Measurements from ENCODE around the gene TSC22D4. TPM values are rescaled to one million over a fixed set of nuclear protein-coding genes. Genes with fewer than 3 reads are reported as not detected.
A peak's percentile ranks its signal among the peaks of the same experiment; 100 is the strongest.

Gene TSC22D4
- total RNA-seq, 2 experiments from 2014 or later: 113 to 128 TPM

- Mint-ChIP-seq H3K27me3 (peaks cover 4% of the 10 kb centered on the region), H3K4me1 (peaks cover 24% of the 10 kb centered on the region), H3K9me3 (no peaks in the 10 kb centered on the region), H3K27ac (no peak overlapping the region), H3K36me3 (ENCODE audit: low read depth) (no peaks in the 10 kb centered on the region), H3K4me3 (no peak overlapping the region)
- peak; percentile 70 for DNase-seq
- POLR2A ChIA-PET: no interaction called here
- CTCF ChIA-PET: interaction anchor here (2.7 kb wide), 1 partner anchor 9 kb away, joined by 12 read pairs; the partner anchor contains the start of gene TSC22D4
Measured at GRCh38 chr7:100489824-100490223, 10.8 kb upstream of the TSC22D4 start.

- Mint-ChIP-seq H3K36me3 (ENCODE audit: low read depth) (no peaks in the 10 kb centered on the region), H3K4me1 (peaks cover 26% of the 10 kb centered on the region), H3K27me3 (peaks cover 3% of the 10 kb centered on the region), H3K27ac (no peak overlapping the region), H3K4me3 (no peak overlapping the region), H3K9me3 (no peaks in the 10 kb centered on the region)
- no peak for DNase-seq
- CTCF ChIA-PET: interaction anchor here (2.7 kb wide), 1 partner anchor 9 kb away, joined by 12 read pairs; the partner anchor contains the start of gene TSC22D4
- POLR2A ChIA-PET: no interaction called here
Measured at GRCh38 chr7:100489121-100489520, 10.1 kb upstream of the TSC22D4 start.

DNA sequence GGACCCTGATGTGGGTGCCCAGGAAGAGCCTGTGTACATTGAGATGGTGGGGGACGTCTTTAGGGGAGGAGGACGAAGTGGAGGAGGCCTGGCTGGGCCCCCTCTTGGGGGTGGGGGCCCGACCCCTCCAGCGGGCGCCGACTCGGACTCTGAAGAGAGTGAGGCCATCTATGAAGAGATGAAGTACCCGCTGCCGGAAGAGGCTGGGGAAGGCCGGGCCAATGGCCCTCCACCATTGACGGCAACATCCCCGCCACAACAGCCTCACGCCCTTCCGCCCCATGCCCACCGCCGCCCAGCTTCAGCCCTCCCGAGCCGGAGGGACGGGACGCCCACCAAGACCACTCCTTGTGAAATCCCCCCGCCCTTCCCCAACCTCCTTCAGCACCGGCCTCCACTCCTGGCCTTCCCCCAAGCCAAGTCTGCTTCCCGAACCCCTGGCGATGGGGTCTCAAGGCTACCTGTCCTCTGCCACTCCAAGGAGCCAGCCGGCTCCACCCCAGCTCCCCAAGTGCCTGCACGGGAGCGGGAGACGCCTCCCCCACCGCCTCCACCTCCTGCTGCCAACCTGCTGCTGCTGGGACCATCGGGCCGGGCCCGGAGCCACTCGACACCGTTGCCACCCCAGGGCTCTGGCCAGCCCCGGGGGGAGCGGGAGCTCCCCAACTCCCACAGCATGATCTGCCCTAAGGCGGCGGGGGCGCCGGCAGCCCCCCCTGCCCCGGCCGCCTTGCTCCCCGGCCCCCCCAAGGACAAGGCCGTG, 9.5 kb upstream of the TSC22D4 start:
- Mint-ChIP-seq H3K4me1 (peaks cover 23% of the 10 kb centered on the region), H3K27me3 (peaks cover 3% of the 10 kb centered on the region), H3K27ac (no peak overlapping the region), H3K9me3 (no peaks in the 10 kb centered on the region), H3K4me3 (no peak overlapping the region), H3K36me3 (ENCODE audit: low read depth) (no peaks in the 10 kb centered on the region)
- POLR2A ChIA-PET: no interaction called here
- no peak for DNase-seq
- CTCF ChIA-PET: interaction anchor here (2.7 kb wide), 1 partner anchor 8 kb away, joined by 12 read pairs; the partner anchor contains the start of gene TSC22D4

DNA sequence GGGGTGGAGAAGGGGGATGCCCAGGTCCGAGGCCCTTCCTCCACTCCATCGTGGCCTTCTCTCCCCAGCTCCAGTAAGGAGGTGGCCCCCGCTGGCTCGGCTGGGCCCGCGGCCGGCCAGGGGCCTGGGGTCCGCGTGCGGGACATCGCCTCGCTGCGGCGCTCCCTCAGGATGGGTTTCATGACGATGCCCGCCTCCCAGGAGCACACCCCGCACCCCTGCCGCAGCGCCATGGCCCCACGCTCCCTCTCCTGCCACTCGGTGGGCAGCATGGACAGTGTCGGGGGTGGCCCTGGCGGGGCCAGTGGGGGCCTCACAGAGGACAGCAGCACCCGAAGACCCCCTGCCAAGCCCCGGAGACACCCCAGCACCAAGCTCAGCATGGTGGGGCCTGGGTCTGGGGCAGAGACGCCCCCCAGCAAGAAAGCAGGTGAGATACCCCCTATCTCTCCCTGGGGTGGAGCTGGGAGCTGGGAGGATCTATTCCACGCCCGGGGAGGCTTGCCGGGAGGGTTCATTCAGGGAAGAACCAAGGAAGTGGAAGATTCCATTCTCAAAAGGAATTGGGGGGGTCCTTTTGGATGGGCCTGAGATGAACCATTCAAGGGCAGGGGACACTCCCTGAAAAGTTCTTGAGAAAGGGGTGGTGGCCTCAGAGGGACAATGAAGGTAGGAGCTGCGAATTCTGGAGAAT, 7.9 kb upstream of the TSC22D4 start:
- Mint-ChIP-seq H3K27ac (no peak overlapping the region), H3K9me3 (no peaks in the 10 kb centered on the region), H3K27me3 (no peaks in the 10 kb centered on the region), H3K4me3 (no peak overlapping the region), H3K36me3 (ENCODE audit: low read depth) (no peaks in the 10 kb centered on the region), H3K4me1 (peaks cover 20% of the 10 kb centered on the region)
- POLR2A ChIA-PET: interaction anchor here (0.6 kb wide), 1 partner anchor 29 kb away, joined by 7 read pairs; no protein-coding TSS in a partner anchor
- DNase-seq: no peak
- CTCF ChIA-PET: interaction anchor here (0.5 to 1.1 kb wide), 3 partner anchors 17 to 642 kb away, joined by 3 to 6 read pairs (median 4); no protein-coding TSS in a partner anchor

- H3K9me3 Mint-ChIP-seq: no peaks in the 10 kb centered on the region
- POLR2A ChIA-PET: no interaction called here
Measured at GRCh38 chr7:100486111-100486636, 7.2 kb upstream of the TSC22D4 start.

DNA sequence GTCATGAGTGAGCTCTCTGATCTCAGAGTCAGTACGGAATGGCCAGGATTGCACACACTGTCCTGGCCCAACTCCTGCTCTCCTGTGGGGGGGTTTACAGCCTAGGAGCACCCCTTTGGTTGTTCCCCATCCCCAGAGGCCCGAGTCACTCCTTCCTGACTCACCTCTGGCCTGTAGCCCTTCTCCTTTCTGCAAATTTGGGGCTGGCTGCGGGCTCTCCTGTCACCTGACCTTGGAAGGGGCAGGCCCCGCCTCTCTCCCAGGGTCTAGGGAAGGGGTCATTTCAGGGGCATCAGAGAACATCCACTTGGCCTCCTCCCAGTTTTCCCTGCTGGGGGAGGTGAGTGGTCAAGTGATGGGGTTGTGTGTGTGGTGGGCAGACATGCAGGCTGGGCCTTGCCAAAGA, 6.5 kb upstream of the TSC22D4 start:
- peaks cover 24% of the 10 kb centered on the region for H3K4me1 Mint-ChIP-seq
- ChIA-PET CTCF (interaction anchor here (1.1 to 1.4 kb wide), 4 partner anchors 8 to 81 kb away, joined by 3 to 4 read pairs (median 4); no protein-coding TSS in a partner anchor), POLR2A (no interaction called here)
- H3K36me3 Mint-ChIP-seq (ENCODE audit: low read depth): no peaks in the 10 kb centered on the region
- no peak for DNase-seq
- no peak overlapping the region for H3K4me3 Mint-ChIP-seq
- no peaks in the 10 kb centered on the region for H3K27me3 Mint-ChIP-seq
- H3K9me3 Mint-ChIP-seq: no peaks in the 10 kb centered on the region
- H3K27ac Mint-ChIP-seq: peak overlapping the region; percentile 9

More at GRCh38 chr7:100486111-100486636, 7.2 kb upstream of the TSC22D4 start:
- no peak overlapping the region for H3K4me3 Mint-ChIP-seq
- DNase-seq: no peak
- CTCF ChIA-PET: interaction anchor here (0.5 to 1.2 kb wide), 2 partner anchors 81 to 641 kb away, joined by 4 to 6 read pairs; no protein-coding TSS in a partner anchor
- H3K27me3 Mint-ChIP-seq: no peaks in the 10 kb centered on the region
- no peaks in the 10 kb centered on the region for H3K36me3 Mint-ChIP-seq (ENCODE audit: low read depth)
- peaks cover 24% of the 10 kb centered on the region for H3K4me1 Mint-ChIP-seq
- no peak overlapping the region for H3K27ac Mint-ChIP-seq

- no peak overlapping the region for H3K27ac Mint-ChIP-seq
- POLR2A ChIA-PET: no interaction called here
Measured at GRCh38 chr7:100484673-100485045, 5.6 kb upstream of the TSC22D4 start.

DNA sequence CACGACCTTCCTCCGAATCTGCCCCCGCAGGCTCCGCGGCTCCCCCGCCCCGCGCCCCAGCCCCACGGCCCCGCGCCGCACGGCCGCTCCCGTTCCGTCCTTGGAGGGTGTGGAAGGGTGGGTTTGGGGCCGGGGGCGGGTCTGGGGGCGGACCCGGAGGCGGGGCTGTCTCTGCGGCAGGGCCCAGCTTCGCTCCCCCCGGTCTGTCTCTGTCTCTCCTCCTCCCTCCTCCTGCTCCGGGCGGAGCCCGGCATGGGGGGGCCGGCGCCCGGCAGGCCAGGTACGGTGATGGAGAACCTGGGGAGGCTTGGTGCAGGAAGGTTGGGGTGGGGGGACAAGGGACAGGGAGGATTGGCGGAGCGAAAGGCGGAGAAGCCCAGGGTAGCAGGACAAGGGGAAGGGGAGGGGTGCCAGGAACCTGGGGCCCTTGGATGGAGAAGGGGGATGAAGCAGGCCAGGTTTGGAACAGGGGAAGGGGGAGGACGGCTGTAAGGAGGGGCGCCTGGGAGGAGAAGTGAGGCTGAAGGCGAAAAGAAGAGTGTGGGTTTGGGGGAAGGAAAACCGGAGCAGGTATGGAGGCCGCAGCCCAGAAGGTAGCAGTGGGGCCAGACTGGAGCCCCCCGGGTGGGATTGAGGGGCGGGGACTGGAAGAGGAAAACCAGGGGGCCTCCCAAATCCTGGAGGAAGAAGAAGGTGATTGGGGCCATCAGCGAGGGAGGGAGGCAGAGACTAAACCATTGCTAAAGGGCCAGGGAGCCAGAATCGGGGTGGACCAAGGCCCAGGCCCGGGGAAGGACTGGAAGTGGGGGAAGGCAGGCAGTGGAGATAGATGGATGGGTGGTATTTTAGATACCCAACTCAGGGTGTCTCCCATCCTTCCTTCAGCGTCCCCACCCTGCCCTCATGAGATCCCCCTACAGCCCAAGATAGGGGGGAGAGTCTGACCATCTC, 5.0 kb upstream of the TSC22D4 start, which contains the start of gene NYAP1:
Gene NYAP1, plus strand, starts transcription at position 206 of the 951 bp plus-strand sequence. CDS start 1,385 bp downstream, outside the sequence.
- Mint-ChIP-seq H3K4me1 (peaks cover 27% of the 10 kb centered on the region), H3K4me3 (peak within 1 kb of the TSS; percentile 83), H3K27ac (peak within 1 kb of the TSS; percentile 71), H3K27me3 (no peaks in the 10 kb centered on the region), H3K9me3 (no peaks in the 10 kb centered on the region), H3K36me3 (ENCODE audit: low read depth) (peaks cover 1% of the 10 kb centered on the region)
- CTCF ChIA-PET: interaction anchor here (1.1 to 1.4 kb wide), 2 partner anchors 10 to 13 kb away, joined by 3 to 4 read pairs; no protein-coding TSS in a partner anchor
- POLR2A ChIA-PET: no interaction called here
- peak; percentile 43 for DNase-seq

More at GRCh38 chr7:100484673-100485045, 5.6 kb upstream of the TSC22D4 start:
- Mint-ChIP-seq H3K9me3 (no peaks in the 10 kb centered on the region), H3K4me1 (peaks cover 26% of the 10 kb centered on the region), H3K36me3 (ENCODE audit: low read depth) (no peaks in the 10 kb centered on the region), H3K27me3 (no peaks in the 10 kb centered on the region), H3K4me3 (no peak overlapping the region)
- CTCF ChIA-PET: interaction anchor here (1.1 to 1.4 kb wide), 3 partner anchors 9 to 19 kb away, joined by 3 to 4 read pairs (median 3); no protein-coding TSS in a partner anchor
- no peak for DNase-seq

GRCh38 chr7:100483090-100483721, 4.2 kb upstream of the TSC22D4 start:
- Mint-ChIP-seq H3K9me3 (no peaks in the 10 kb centered on the region), H3K27ac (peak overlapping the region; percentile 71), H3K27me3 (no peaks in the 10 kb centered on the region), H3K36me3 (ENCODE audit: low read depth) (peaks cover 3% of the 10 kb centered on the region), H3K4me3 (peak overlapping the region; percentile 83), H3K4me1 (peaks cover 27% of the 10 kb centered on the region)
- peak; percentile 74 for DNase-seq
- ChIA-PET CTCF (interaction anchor here (0.6 to 3.3 kb wide), 25 partner anchors 9 to 152 kb away, joined by 3 to 17 read pairs (median 4); partner anchors contain the start of genes AGFG2, FBXO24, LRCH4 and ZCWPW1), POLR2A (no interaction called here)

GRCh38 chr7:100482728-100483089, 3.7 kb upstream of the TSC22D4 start:
- Mint-ChIP-seq H3K4me1 (peaks cover 27% of the 10 kb centered on the region), H3K36me3 (ENCODE audit: low read depth) (peaks cover 7% of the 10 kb centered on the region), H3K4me3 (peak overlapping the region; percentile 83), H3K27ac (peak overlapping the region; percentile 71), H3K27me3 (no peaks in the 10 kb centered on the region), H3K9me3 (no peaks in the 10 kb centered on the region)
- no peak for DNase-seq
- POLR2A ChIA-PET: no interaction called here
- CTCF ChIA-PET: interaction anchor here (0.6 to 3.3 kb wide), 25 partner anchors 9 to 153 kb away, joined by 3 to 17 read pairs (median 4); partner anchors contain the start of genes AGFG2, FBXO24, LRCH4 and ZCWPW1

DNA sequence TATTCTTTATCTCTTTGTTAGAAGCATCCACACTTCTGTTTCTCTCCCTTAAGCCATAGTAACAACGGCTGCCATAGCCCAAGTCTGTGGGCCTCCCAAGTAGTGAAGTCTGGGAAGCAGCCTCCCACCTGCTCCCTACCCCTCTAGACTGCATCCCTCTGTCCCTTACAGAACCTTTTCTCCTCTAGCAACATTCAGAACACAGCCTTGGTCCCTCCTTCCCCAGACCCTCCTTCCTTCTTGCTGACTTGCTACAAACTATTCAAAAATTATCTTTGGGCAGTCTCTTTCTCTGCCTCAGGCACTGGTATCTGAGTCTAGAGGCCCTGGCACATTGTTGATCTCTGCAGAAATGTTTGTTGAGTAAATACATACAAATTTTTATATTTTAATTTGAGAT, 2.5 kb upstream of the TSC22D4 start:
- H3K36me3 Mint-ChIP-seq (ENCODE audit: low read depth): peaks cover 16% of the 10 kb centered on the region
- CTCF ChIA-PET: interaction anchor here (0.6 to 3.3 kb wide), 3 partner anchors 8 to 78 kb away, joined by 4 to 17 read pairs (median 12); no protein-coding TSS in a partner anchor
- H3K27ac Mint-ChIP-seq: no peak overlapping the region
- peaks cover 34% of the 10 kb centered on the region for H3K4me1 Mint-ChIP-seq
- POLR2A ChIA-PET: no interaction called here
- H3K9me3 Mint-ChIP-seq: no peaks in the 10 kb centered on the region
- no peak overlapping the region for H3K4me3 Mint-ChIP-seq
- DNase-seq: no peak
- H3K27me3 Mint-ChIP-seq: no peaks in the 10 kb centered on the region
